Heart right ventricle (tissue), 16 donors: ENCODE data around the gene ATP13A3. TPM values are rescaled to one million over a fixed set of nuclear protein-coding genes. Genes with fewer than 3 reads are reported as not detected.

Source experiments
- ATAC-seq, 8 donors: fragments of 200-7000 bp; cut with Tn5 transposase; one replicate each; pipeline ENCODE4 v1.9.1; 2020; ENCODE audit warnings: mild to moderate bottlenecking in 8 of 8, moderate library complexity in 8 of 8, moderate number of reproducible peaks in 1 of 8
- DNase-seq, 2 donors: peaks; one replicate each; pipeline ENCODE4 v3.0.0-alpha.2; 2020
- H3K27ac ChIP-seq, 10 donors: fragments of 200-600 bp; sonication (generic) in 2 of 10; one replicate each; pipeline versions ENCODE4 v1.5.0 to v1.8.0; 2020 to 2022; ENCODE audit warnings: mild to moderate bottlenecking in 3 of 10
- H3K27me3 ChIP-seq, 7 donors: fragments of 200-600 bp; one replicate each; pipeline ENCODE4 v1.8.0; 2021 to 2022; ENCODE audit warnings: mild to moderate bottlenecking in 2 of 7
- H3K36me3 ChIP-seq, 9 donors: fragments of 200-600 bp; sonication (generic) in 1 of 9; one replicate each; pipeline versions ENCODE4 v1.5.0 to v1.8.0; 2020 to 2022; ENCODE audit warnings: mild to moderate bottlenecking in 2 of 9
- H3K4me1 ChIP-seq, 9 donors: fragments of 200-600 bp; sonication (generic) in 1 of 9; one replicate each; pipeline versions ENCODE4 v1.5.0 to v1.8.0; 2020 to 2022; ENCODE audit warnings: mild to moderate bottlenecking in 4 of 9
- H3K4me3 ChIP-seq, 10 donors: fragments of 200-600 bp; sonication (generic) in 2 of 10; one replicate each; pipeline versions ENCODE4 v1.5.0 to v1.8.0; 2020 to 2022; ENCODE audit warnings: mild to moderate bottlenecking in 7 of 10, moderate library complexity in 2 of 10
- H3K9me3 ChIP-seq, 11 donors: fragments of 200-600 bp in 10 of 11; sonication (generic) in 2 of 11; one replicate each; pipeline versions ENCODE4 v1.5.0 to v1.8.0; 2013 to 2022; ENCODE audit warnings: mild to moderate bottlenecking in 2 of 11, control low read depth in 1 of 11, moderate library complexity in 1 of 11
- WGBS, 2 donors: extraction: QIAGEN DNeasy Blood & Tissue Kit; methylation state at CpG; one replicate each; pipeline ENCODE4 v1.1.7; 2013; ENCODE audit warnings: inconsistent platforms in 1 of 2; 5-methylcytosine and 5-hydroxymethylcytosine counted together
- intact Hi-C, 10 donors: fragments of 100-400 bp; cut with DNase I; formaldehyde crosslinking; loops; one replicate each; pipeline versions ENCODE4 v1.11.1 to v1.14.2; 2022
- polyA plus RNA-seq, 2 donors: library from polyadenylated mRNA; stranded (reverse); fragments of 200-250 nt; gene quantifications; one replicate each; pipeline ENCODE4 v1.2.3, GENCODE V29; 2013
- total RNA-seq, 10 donors: library from RNA; stranded (reverse); fragmentation: NEBNext Ultra II Directional in 3 of 10; extraction: Animal tissue kit (Norgen Biotek cat#: 25700) in 3 of 10; gene quantifications; one replicate each; pipeline versions ENCODE4 v1.2.1 to v1.2.4, GENCODE V29; 2021 to 2023
- TF ChIP-seq, protein P1 (sequence below), 9 donors: fragments of 200-600 bp; sonication (generic) in 2 of 9; IDR thresholded peaks; one replicate each; pipeline versions ENCODE4 v1.5.0 to v1.8.0; 2021 to 2022; ENCODE audit warnings: antibody characterized with exemption in 9 of 9, mild to moderate bottlenecking in 5 of 9, moderate library complexity in 1 of 9
- donor health status: Arrhythmogenic right ventricular cardiomyopathy.
- donor health status: ischemic (EF 13 %, LVEDD 7.1; RV severe dilation, severe dysfunction).
- donor health status: healthy with polysubstance abuse.
- donor health status: DM: no; HTN: yes; CAD: no.
- donor health status: DM: no; HTN: no; CAD: no.
- donor health status: ischemic (EF 25% LVEDD 6.9; RV normal size, moderate dysfunction).
- donor health status: ischemic (EF 25% LVEDD 5.7; RV mildly dilated, moderate dysfunction).
- donor health status: healthy.
- donor health status: DM: yes; HTN: yes; CAD: no.
- donor health status: Ischemic cardiomyopathy.
- donor health status: ischemic (EF 35%, LVEDD 5.7; RV mildly dilated, moderate dysfunction).
- donor health status: nonischemic (EF 11% LVEDD 7.7; RV severe dilation, severe dysfunction).
- donor health status: DM: yes; HTN: yes; CAD: no.
- donor health status: PGD.
- donor health status: ischemic (EF 29% LVEDD 5.4; RV normal size, mild dysfunction).
- donor health status: nonischemic (EF 23%, LVEDD 6.1; RV moderate dilation, normal function).

Gene ATP13A3
- total and polyA plus RNA-seq, 12 donors, result 31.0 to 195 (median 87.8) TPM

DNA sequence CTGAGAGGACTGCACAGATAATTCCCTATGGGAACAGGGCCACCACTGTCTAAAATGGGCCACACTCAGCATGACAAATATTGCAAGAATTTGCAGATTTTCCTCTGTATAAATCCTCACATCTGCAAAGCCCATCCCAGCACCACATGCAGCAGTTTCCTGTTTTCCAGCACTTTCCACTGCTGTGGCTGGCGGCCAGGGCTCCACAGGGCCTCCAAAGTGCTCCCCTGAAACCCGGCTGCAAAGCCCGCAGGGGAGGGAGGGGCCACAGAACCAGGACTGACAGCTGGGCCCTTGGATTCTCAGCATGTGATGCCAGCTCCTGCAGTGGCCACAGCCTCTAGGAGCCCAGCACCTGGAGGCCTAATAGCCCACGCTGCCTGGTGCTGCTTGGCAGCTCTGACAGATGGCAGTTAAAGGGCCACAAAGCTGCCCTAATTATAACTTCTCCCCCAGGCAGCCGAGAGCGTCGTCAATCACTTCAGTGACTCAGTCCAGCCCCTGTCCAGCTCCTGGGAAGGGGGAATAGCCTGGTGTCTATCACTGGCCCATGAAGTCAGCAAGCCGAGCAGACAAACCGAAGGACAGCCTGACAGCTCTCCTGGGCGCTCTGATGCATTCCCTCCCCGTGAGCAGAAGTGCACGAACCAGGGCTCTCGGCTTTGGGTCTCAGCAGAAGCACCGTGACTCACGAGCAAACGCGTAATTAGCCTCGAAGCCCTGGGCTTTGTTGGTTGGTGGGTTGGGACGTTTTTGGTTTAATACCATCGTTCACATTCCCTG, 122.0 kb downstream of the ATP13A3 start:
- intact Hi-C loops, result no loop called here
- no peaks in the 10 kb centered on the region for H3K9me3 ChIP-seq
- peaks cover 0 to 21% (median 14%) of the 10 kb centered on the region in 7 donors for H3K27me3 ChIP-seq
- H3K36me3 ChIP-seq, result no peaks in the 10 kb centered on the region
- peaks cover 0 to 24% (median 12%) of the 10 kb centered on the region in 9 donors for H3K4me1 ChIP-seq
- H3K4me3 ChIP-seq, result no peak overlapping the region
- ATAC-seq (peak; percentile 27 to 80 (median 51)), DNase-seq (peak; percentile 16 to 27)
- 40 to 60% methylated on average over 20 of the region's 20 CpGs for WGBS, 2 donors
- TF ChIP-seq, protein P1, sequence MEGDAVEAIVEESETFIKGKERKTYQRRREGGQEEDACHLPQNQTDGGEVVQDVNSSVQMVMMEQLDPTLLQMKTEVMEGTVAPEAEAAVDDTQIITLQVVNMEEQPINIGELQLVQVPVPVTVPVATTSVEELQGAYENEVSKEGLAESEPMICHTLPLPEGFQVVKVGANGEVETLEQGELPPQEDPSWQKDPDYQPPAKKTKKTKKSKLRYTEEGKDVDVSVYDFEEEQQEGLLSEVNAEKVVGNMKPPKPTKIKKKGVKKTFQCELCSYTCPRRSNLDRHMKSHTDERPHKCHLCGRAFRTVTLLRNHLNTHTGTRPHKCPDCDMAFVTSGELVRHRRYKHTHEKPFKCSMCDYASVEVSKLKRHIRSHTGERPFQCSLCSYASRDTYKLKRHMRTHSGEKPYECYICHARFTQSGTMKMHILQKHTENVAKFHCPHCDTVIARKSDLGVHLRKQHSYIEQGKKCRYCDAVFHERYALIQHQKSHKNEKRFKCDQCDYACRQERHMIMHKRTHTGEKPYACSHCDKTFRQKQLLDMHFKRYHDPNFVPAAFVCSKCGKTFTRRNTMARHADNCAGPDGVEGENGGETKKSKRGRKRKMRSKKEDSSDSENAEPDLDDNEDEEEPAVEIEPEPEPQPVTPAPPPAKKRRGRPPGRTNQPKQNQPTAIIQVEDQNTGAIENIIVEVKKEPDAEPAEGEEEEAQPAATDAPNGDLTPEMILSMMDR (IDR thresholded peaks at IDR 0.05), result no peak
- no peak overlapping the region for H3K27ac ChIP-seq

DNA sequence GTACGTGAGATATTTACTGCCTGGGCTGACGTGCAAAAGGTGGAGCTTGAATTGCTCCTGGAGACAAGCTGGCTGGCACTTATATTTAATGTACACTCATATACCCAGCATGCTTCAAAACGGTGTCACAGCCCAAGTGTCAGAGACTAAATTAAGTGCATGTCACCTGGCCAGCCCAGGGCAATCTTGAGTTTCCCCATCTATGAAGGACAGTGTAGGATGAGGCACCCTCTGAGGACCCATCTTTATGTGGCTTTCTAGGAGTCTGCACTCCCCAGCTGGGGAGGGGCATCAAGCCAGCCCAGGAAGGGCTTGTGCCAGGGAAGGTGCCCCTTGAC, 122.5 kb downstream of the ATP13A3 start:
- DNase-seq, result no peak
- Histone ChIP-seq H3K27me3 (peaks cover 0 to 15% (median 12%) of the 10 kb centered on the region in 7 donors), H3K27ac (no peak overlapping the region), H3K4me3 (no peak overlapping the region), H3K4me1 (peaks cover 0 to 20% (median 12%) of the 10 kb centered on the region in 9 donors), H3K36me3 (no peaks in the 10 kb centered on the region), H3K9me3 (no peaks in the 10 kb centered on the region)
- TF ChIP-seq, protein P1 (IDR thresholded peaks at IDR 0.05), result no peak
- 52 to 79% methylated on average over 3 of the region's 3 CpGs for WGBS, 2 donors
- intact Hi-C loops, result no loop called here
- ATAC-seq, result peak in 3 of 8 donors; percentile 18 to 37 (median 24)

DNA sequence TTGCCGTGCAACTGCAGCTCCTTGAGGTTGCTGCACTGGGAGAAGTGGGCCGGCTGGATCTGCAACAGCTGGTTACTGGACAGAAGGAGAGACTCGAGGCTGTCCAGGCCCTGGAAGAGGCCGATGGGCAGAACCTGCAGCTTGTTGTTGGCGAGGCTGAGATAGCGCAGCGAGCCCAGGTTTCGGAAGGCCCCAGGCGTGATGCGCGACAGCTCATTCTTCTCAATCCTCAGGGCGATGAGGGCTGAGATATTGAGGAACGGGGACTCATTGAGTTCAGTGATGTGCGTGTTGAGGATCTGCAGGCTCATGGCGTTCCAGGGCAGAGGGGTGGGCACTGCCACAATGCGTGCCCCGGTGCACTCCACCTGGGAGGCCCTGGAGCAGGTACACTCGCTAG, 126.2 kb downstream of the ATP13A3 start:
- Histone ChIP-seq H3K4me1 (peaks cover 0 to 15% (median 12%) of the 10 kb centered on the region in 9 donors), H3K27me3 (peaks cover 0 to 24% (median 4%) of the 10 kb centered on the region in 7 donors), H3K36me3 (no peaks in the 10 kb centered on the region), H3K4me3 (no peak overlapping the region), H3K27ac (no peak overlapping the region), H3K9me3 (no peaks in the 10 kb centered on the region)
- TF ChIP-seq, protein P1 (IDR thresholded peaks at IDR 0.05), result no peak
- WGBS, 2 donors, result 90 to 92% methylated on average over 18 of the region's 18 CpGs
- DNase-seq (no peak), ATAC-seq (no peak)
- intact Hi-C loops, result no loop called here

DNA sequence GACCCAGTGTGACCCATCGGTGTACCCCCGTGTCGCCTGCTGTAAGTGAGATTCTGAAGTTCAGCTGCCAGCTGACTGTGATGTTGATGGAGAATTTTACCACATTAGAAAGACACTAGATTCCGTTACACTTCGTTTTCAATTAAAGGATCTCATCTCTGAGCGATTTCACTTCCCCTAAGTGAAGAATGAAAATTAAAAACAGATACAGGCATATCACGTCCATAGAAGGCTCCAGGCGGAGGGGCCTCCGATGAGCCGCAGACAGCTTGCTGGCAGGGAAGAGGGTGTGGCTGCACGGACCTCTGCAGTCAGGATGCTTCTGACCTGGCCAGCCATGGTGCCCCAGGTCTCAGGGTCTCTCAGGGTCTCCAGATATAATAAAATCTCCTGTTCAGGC, 129.1 kb downstream of the ATP13A3 start:
- Histone ChIP-seq H3K36me3 (no peaks in the 10 kb centered on the region), H3K27ac (no peak overlapping the region), H3K9me3 (no peaks in the 10 kb centered on the region), H3K4me3 (no peak overlapping the region), H3K27me3 (peaks cover 0 to 24% (median 4%) of the 10 kb centered on the region in 7 donors), H3K4me1 (no peaks in the 10 kb centered on the region)
- 85 to 90% methylated on average over 11 of the region's 11 CpGs for WGBS, 2 donors
- intact Hi-C loops, result no loop called here
- ATAC-seq (no peak), DNase-seq (no peak)
- TF ChIP-seq, protein P1 (IDR thresholded peaks at IDR 0.05), result no peak
